Panc1 (cell line): ENCODE measurements around the gene ZFAND6. TPM values are rescaled to one million over a fixed set of nuclear protein-coding genes. Genes with fewer than 3 reads are reported as not detected.

Experiments used
- ATAC-seq: fragments of 200-7000 bp; cut with Tn5 transposase; 2 replicates; pipeline ENCODE4 v1.9.1; 2020; ENCODE audit warnings: mild to moderate bottlenecking, moderate library complexity
- BruUV-seq: library from RNA; stranded (reverse); fragments of 400-500 nt; replicated peaks from 2 replicates; lab custom pipeline; 2021; lab: Mats Ljungman, UMichigan
- CTCF ChIA-PET: fragments of 300-600 bp; sonication (Branson Sonifier 250); formaldehyde crosslinking; loops from one replicate; lab custom pipeline; 2022; ENCODE audit warnings: antibody characterized with exemption; lab: Charles Lee
- POLR2A ChIA-PET: fragments of 300-600 bp; sonication (Branson Sonifier 250); formaldehyde crosslinking; loops from one replicate; lab custom pipeline; 2022; ENCODE audit warnings: antibody characterized with exemption; lab: Charles Lee
- DNase-seq: peaks from one replicate; pipeline ENCODE4 v3.0.0-alpha.2; 2010; ENCODE audit warnings: low read depth, low spot score
- H3K27ac ChIP-seq: 2 replicates; pipeline ENCODE4 v1.5.1; 2011; ENCODE audit warnings: mild to moderate bottlenecking, low read length, inconsistent platforms
- H3K27me3 ChIP-seq: fragments of 200-500 bp; sonication (Bioruptor generic); 2 replicates; pipeline ENCODE4 v1.6.0; 2014; ENCODE audit warnings: low read length, inconsistent platforms; ENCODE audit not compliant: control insufficient read depth, insufficient read depth
- H3K36me3 ChIP-seq: fragments of 200-500 bp; sonication (Bioruptor generic); 2 replicates; pipeline ENCODE4 v1.5.1; 2014; ENCODE audit warnings: inconsistent platforms, mild to moderate bottlenecking, low read length, moderate library complexity; ENCODE audit not compliant: control insufficient read depth, insufficient read depth
- H3K4me1 ChIP-seq: 2 replicates; pipeline ENCODE4 v1.5.1; 2011; ENCODE audit warnings: inconsistent platforms, mild to moderate bottlenecking, low read length, moderate library complexity; ENCODE audit not compliant: control insufficient read depth, insufficient read depth
- H3K4me3 ChIP-seq, 2 experiments: 2 replicates each; pipeline ENCODE4 v1.5.1; 2011 to 2012; ENCODE audit warnings: low read depth in 2 of 2, low read length in 2 of 2, mild to moderate bottlenecking in 2 of 2, inconsistent platforms in 1 of 2, moderate library complexity in 1 of 2
- H3K9me3 ChIP-seq: fragments of 200-500 bp; sonication (Bioruptor generic); 2 replicates; pipeline ENCODE4 v1.5.1; 2014; ENCODE audit warnings: low read depth, mild to moderate bottlenecking, inconsistent platforms, low read length, moderate library complexity; ENCODE audit not compliant: control insufficient read depth, insufficient read depth
- POLR2AphosphoS5 ChIP-seq: IDR thresholded peaks from 2 replicates; pipeline ENCODE4 v1.6.1; 2012; ENCODE audit warnings: mild to moderate bottlenecking, low read depth, low read length, moderate library complexity
- SIN3A ChIP-seq: IDR thresholded peaks from 2 replicates; pipeline ENCODE4 v1.6.1; 2012; ENCODE audit warnings: low read depth, mild to moderate bottlenecking, low read length, moderate library complexity, borderline replicate concordance; ENCODE audit not compliant: insufficient read depth
- TCF7L2 ChIP-seq: IDR thresholded peaks from 2 replicates; pipeline ENCODE4 v1.6.1; 2011; ENCODE audit warnings: mild to moderate bottlenecking, low read depth, low read length, inconsistent platforms
- in situ Hi-C: cut with HindIII; loops from 2 replicates; pipeline ENCODE4 v1.10.0; 2016; ENCODE audit warnings: low sequenced_read_pairs, low pct_unique_long_range_greater_than_20kb
- intact Hi-C: fragments of 100-400 bp; cut with micrococcal nuclease; formaldehyde crosslinking; loops from one replicate; pipeline ENCODE4 v1.10.0; 2022; ENCODE audit not compliant: unreplicated experiment
- total RNA-seq: library from RNA; stranded (reverse); gene quantifications from one replicate; pipeline ENCODE4 v1.2.1, GENCODE V29; 2021; ENCODE audit not compliant: unreplicated experiment
- TF ChIP-seq, protein P1 (sequence below): fragments of 450-650 bp; IDR thresholded peaks from 2 replicates; pipeline ENCODE4 v1.5.1; 2017; ENCODE audit warnings: mild to moderate bottlenecking
- TF ChIP-seq, protein P2 (sequence below), 2 experiments: IDR thresholded peaks; 2 replicates each; pipeline ENCODE4 v1.6.1; 2011 to 2012; ENCODE audit warnings: low read depth in 2 of 2, control low read depth in 1 of 2, low read length in 1 of 2, mild to moderate bottlenecking in 1 of 2, moderate library complexity in 1 of 2; ENCODE audit not compliant: insufficient read depth in 1 of 2

Gene ZFAND6
- total RNA-seq, 1 experiment from 2014 or later, result 73.0 TPM

DNA sequence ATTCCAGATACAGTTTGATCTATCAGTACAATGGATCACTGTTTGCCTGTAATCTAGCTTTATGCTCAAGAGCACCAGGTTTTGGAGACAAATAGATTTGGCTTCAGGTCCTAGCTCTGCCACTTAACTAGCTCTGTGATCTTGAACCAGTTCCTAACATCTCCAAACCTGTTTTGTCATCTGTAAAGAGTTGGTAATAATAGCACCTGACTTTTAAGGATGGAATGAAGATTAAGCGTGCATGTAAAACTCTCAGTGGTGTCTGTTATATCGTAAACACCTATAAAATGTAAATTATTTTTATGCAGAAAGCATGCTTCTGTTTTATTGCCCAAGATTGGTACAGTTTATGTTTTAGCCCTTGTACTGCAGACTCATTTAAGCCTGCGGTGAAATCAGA is 36.5 kb downstream of the ZFAND6 start:
- TF ChIP-seq SIN3A (no peak), TCF7L2 (no peak), POLR2AphosphoS5 (no peak)
- TF ChIP-seq, protein P1, sequence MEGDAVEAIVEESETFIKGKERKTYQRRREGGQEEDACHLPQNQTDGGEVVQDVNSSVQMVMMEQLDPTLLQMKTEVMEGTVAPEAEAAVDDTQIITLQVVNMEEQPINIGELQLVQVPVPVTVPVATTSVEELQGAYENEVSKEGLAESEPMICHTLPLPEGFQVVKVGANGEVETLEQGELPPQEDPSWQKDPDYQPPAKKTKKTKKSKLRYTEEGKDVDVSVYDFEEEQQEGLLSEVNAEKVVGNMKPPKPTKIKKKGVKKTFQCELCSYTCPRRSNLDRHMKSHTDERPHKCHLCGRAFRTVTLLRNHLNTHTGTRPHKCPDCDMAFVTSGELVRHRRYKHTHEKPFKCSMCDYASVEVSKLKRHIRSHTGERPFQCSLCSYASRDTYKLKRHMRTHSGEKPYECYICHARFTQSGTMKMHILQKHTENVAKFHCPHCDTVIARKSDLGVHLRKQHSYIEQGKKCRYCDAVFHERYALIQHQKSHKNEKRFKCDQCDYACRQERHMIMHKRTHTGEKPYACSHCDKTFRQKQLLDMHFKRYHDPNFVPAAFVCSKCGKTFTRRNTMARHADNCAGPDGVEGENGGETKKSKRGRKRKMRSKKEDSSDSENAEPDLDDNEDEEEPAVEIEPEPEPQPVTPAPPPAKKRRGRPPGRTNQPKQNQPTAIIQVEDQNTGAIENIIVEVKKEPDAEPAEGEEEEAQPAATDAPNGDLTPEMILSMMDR, result no peak
- TF ChIP-seq, protein P2, sequence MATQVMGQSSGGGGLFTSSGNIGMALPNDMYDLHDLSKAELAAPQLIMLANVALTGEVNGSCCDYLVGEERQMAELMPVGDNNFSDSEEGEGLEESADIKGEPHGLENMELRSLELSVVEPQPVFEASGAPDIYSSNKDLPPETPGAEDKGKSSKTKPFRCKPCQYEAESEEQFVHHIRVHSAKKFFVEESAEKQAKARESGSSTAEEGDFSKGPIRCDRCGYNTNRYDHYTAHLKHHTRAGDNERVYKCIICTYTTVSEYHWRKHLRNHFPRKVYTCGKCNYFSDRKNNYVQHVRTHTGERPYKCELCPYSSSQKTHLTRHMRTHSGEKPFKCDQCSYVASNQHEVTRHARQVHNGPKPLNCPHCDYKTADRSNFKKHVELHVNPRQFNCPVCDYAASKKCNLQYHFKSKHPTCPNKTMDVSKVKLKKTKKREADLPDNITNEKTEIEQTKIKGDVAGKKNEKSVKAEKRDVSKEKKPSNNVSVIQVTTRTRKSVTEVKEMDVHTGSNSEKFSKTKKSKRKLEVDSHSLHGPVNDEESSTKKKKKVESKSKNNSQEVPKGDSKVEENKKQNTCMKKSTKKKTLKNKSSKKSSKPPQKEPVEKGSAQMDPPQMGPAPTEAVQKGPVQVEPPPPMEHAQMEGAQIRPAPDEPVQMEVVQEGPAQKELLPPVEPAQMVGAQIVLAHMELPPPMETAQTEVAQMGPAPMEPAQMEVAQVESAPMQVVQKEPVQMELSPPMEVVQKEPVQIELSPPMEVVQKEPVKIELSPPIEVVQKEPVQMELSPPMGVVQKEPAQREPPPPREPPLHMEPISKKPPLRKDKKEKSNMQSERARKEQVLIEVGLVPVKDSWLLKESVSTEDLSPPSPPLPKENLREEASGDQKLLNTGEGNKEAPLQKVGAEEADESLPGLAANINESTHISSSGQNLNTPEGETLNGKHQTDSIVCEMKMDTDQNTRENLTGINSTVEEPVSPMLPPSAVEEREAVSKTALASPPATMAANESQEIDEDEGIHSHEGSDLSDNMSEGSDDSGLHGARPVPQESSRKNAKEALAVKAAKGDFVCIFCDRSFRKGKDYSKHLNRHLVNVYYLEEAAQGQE (IDR thresholded peaks at IDR 0.05; ENCODE audit: insufficient read depth in 1 of 2, low read depth in 2 of 2, low read length in 1 of 2), result no peak
- Histone ChIP-seq H3K27ac (no peak overlapping the region; the same call in 1 of the 2 replicates), H3K4me3 (no peak overlapping the region), H3K9me3 (no peaks in the 10 kb centered on the region), H3K36me3 (no peaks in the 10 kb centered on the region), H3K4me1 (peaks cover 15% of the 10 kb centered on the region; the same call in 1 of the 2 replicates), H3K27me3 (no peaks in the 10 kb centered on the region)
- ChIA-PET CTCF (no interaction called here), POLR2A (no interaction called here)
- in situ Hi-C loops, result no loop called here
- no peak for DNase-seq
- ATAC-seq, result no peak
- intact Hi-C loops, result no loop called here
- no TSS peak for BruUV-seq

DNA sequence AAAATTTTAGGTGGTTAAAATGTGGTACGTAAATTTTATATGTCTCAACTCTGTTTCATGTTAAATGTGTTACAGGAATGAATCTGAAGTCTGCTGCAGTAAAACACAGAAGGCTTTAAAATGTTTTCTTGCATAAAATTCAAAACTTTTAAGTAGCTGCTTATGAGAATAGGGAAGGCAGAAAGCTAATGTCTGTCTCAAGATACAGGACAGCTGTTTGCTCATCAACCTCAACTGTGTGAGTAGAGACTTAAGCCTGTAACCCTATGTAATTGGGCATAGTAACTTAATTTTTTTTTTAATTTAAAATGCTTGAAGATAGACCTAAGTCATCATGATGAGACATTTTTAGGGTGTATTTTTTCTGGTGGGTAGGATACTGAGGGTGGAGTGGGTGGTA is 38.9 kb downstream of the ZFAND6 start:
- no peaks in the 10 kb centered on the region for H3K9me3 ChIP-seq
- H3K27ac ChIP-seq, result no peak overlapping the region
- in situ Hi-C loops (no loop called here), intact Hi-C loops (no loop called here)
- no TSS peak for BruUV-seq
- ChIA-PET CTCF (no interaction called here), POLR2A (no interaction called here)
- H3K36me3 ChIP-seq, result no peaks in the 10 kb centered on the region
- H3K27me3 ChIP-seq, result no peaks in the 10 kb centered on the region
- TF ChIP-seq TCF7L2 (no peak), POLR2AphosphoS5 (no peak), SIN3A (no peak)
- TF ChIP-seq, protein P1, result no peak
- TF ChIP-seq, protein P2 (IDR thresholded peaks at IDR 0.05; ENCODE audit: insufficient read depth in 1 of 2, low read depth in 2 of 2, low read length in 1 of 2), result no peak
- DNase-seq (no peak), ATAC-seq (no peak)
- H3K4me3 ChIP-seq, result no peak overlapping the region
- H3K4me1 ChIP-seq, result peaks cover 15% of the 10 kb centered on the region; the same call in 1 of the 2 replicates
